ENCODE measurements around the gene PLSCR4.
A peak's percentile ranks its signal among the peaks of the same experiment; 100 is the strongest.

The PLSCR4 gene

DNA sequence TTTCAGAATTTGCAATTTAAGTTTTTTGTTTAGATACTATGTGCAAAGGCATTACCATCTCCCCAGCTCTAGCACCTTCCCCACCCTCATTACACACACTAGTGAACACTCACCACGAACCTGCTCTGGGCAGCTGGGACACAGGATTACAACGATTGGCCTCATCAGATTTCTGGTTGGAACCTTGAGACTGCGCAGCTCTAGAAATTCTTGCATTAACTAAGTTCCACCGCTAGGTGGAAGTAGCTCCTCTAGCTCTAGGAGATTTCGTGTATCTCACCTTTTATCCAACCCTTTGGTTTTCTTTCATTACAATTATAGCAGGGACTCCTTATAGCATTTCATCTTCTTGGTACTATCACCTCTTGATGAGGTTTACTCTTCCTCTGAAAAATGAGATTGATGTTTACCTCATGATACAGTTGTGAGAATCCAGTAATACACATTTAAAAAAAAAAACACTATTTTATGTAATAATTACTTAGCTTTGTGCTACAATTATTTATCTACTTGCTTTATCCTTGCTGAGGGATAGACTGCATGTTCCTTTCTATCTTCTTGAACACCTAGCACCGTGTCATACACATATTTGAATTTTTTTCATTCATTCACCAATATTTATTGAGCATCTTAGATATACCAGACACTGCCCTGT, 61.3 kb downstream of the PLSCR4 start:
- H3K4me3 ChIP-seq (ENCODE audit: low read depth, low read length), result no peak overlapping the region
- TF ChIP-seq CTCF (IDR thresholded peaks at IDR 0.05; ENCODE audit: low read depth, low read length), result peak; percentile 73

DNA sequence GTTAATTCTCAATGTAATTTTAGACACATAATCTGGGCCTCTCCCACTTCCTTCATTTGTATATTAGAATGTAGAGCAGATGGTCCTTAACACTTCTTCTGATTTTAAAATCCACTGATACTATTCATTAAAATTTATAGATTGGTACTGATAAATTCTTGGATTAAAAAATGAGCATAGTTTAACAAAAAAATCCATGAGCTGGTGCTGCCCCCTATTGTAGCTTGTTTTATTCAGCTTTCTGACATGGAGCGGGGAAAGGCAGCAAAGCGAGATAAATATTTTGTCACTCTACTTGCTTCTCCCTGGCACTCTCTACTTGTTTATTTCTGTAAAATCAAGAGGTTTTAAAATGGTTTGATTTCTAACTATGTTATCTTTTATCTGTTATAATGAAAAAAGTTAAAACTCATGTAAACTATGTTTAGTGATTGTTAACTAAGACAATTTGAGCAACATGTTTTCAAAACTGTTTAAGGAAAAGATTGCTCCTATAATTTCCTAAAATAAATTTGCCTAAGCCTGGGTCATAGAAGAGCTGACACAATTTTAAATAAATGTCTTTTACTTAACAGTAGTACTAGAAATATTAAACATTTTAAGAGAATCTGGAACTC, 63.5 kb downstream of the PLSCR4 start:
- H3K4me3 ChIP-seq (ENCODE audit: low read depth, low read length), result no peak overlapping the region

GRCh38 chr3:146184241-146185015, 66.5 kb downstream of the PLSCR4 start:
- no peak for TF ChIP-seq CTCF (IDR thresholded peaks at IDR 0.05; ENCODE audit: low read depth, low read length)

More for the DNA sequence above, 63.5 kb downstream of the PLSCR4 start:
- peak; percentile 32; the same call in 1 of the 2 replicates for TF ChIP-seq CTCF (IDR thresholded peaks at IDR 0.05; ENCODE audit: low read depth, low read length)

GRCh38 chr3:146181216-146181615, 69.7 kb downstream of the PLSCR4 start:
- H3K4me3 ChIP-seq (ENCODE audit: low read depth, low read length), result no peak overlapping the region
- TF ChIP-seq CTCF (IDR thresholded peaks at IDR 0.05; ENCODE audit: low read depth, low read length), result no peak

More at GRCh38 chr3:146184241-146185015, 66.5 kb downstream of the PLSCR4 start:
- H3K4me3 ChIP-seq (ENCODE audit: low read depth, low read length), result no peak overlapping the region

DNA sequence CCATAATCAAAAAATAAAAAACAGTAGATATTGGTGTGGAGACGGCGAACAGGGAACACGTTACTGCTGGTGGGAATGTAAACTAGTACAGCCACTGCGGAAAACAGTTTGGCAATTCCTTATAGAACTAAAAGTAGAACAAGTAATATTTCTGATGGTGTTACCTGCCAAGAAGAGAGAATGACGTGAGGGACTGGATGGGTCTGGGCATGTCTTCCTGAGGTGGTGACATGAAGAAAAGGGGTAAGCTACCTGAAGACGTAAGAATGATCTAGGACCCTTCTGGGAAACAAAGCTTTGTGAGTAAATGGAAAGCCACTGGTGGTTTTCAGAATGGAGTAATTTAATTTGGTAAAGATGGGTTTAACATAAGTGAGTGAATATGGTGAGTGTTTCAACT, 70.5 kb downstream of the PLSCR4 start:
- TF ChIP-seq CTCF (IDR thresholded peaks at IDR 0.05; ENCODE audit: low read depth, low read length), result no peak
- H3K4me3 ChIP-seq (ENCODE audit: low read depth, low read length), result no peak overlapping the region

DNA sequence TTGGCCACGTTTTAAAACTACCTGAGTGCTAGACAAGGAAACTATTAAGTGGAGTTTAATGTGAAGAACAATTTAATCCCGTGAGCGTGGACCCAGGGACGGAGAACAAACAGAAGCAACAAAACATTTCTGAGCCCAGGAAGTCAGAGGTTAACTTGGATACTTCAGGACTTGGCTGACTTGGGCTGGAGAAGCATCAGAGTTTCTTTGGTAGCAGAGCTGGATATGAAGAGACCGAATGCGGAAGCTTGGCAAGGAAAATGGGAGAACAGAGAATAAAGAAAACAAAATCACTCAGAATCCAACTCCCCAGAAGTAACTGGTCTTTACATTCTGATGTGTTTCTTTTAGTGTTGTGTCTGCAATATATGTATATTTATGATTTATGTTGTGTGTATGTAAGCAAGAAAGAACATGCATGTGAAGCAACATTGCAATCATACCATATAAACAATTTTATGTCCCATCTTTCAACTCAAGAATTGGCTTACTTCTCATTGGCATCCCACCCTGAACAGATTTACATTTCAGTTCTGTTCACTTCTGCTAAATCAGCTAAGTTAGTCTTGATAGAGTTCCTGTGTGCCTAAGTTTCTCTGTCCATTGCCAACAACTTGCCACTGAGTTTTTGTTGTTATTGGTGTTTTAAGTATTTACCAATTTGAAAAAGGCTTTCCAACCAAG, 72.8 kb downstream of the PLSCR4 start:
- no peak overlapping the region for H3K4me3 ChIP-seq (ENCODE audit: low read depth, low read length)
- TF ChIP-seq CTCF (IDR thresholded peaks at IDR 0.05; ENCODE audit: low read depth, low read length), result no peak

Data from WI38 (cell line).